Muscle of leg (tissue), 11 donors: Measurements from ENCODE around the gene MVB12B. TPM values are rescaled to one million over a fixed set of nuclear protein-coding genes. Genes with fewer than 3 reads are reported as not detected.

ENCODE experiments used
- DNase-seq: peaks from one replicate; pipeline ENCODE4 v3.0.0; 2013
- H3K27ac ChIP-seq: one replicate; pipeline ENCODE4 v1.5.1; 2013; ENCODE audit warnings: mild to moderate bottlenecking, low read length, control low read depth
- H3K27me3 ChIP-seq: one replicate; pipeline ENCODE4 v1.6.1; 2013; ENCODE audit warnings: low read length; ENCODE audit not compliant: control insufficient read depth, insufficient read depth
- H3K36me3 ChIP-seq: one replicate; pipeline ENCODE4 v1.6.1; 2013; ENCODE audit warnings: low read length; ENCODE audit not compliant: control insufficient read depth, insufficient read depth
- H3K4me1 ChIP-seq: one replicate; pipeline ENCODE4 v1.6.1; 2013; ENCODE audit warnings: low read length; ENCODE audit not compliant: control insufficient read depth, insufficient read depth
- H3K4me3 ChIP-seq: one replicate; pipeline ENCODE4 v1.5.1; 2013; ENCODE audit warnings: low read length, control low read depth
- H3K9me3 ChIP-seq: replicated peaks from 2 replicates; pipeline ENCODE4 v1.6.1; 2013; ENCODE audit warnings: low read depth, low read length; ENCODE audit not compliant: control insufficient read depth
- WGBS: methylation state at CpG from one replicate; pipeline ENCODE4 v1.1.5; 2013; ENCODE audit warnings: missing lambda C conversion rate; ENCODE audit not compliant: insufficient coverage; 5-methylcytosine and 5-hydroxymethylcytosine counted together
- polyA plus RNA-seq, 8 donors: library from polyadenylated mRNA; unstranded; fragments of 120-200 nt; gene quantifications; one replicate each; pipeline versions ENCODE4 v1.2.1 to v1.2.3, GENCODE V29; 2013; ENCODE audit warnings: inconsistent platforms in 1 of 8, low replicate concordance in 1 of 8; ENCODE audit not compliant: insufficient read length in 8 of 8, insufficient read depth in 1 of 8
- total RNA-seq: library from RNA; stranded (reverse); fragments of 120-200 nt; gene quantifications from one replicate; pipeline ENCODE4 v1.2.4, GENCODE V29; 2013

Gene MVB12B
- total and polyA plus RNA-seq, 9 donors: 11.3 to 16.7 (median 15.4) TPM

DNA sequence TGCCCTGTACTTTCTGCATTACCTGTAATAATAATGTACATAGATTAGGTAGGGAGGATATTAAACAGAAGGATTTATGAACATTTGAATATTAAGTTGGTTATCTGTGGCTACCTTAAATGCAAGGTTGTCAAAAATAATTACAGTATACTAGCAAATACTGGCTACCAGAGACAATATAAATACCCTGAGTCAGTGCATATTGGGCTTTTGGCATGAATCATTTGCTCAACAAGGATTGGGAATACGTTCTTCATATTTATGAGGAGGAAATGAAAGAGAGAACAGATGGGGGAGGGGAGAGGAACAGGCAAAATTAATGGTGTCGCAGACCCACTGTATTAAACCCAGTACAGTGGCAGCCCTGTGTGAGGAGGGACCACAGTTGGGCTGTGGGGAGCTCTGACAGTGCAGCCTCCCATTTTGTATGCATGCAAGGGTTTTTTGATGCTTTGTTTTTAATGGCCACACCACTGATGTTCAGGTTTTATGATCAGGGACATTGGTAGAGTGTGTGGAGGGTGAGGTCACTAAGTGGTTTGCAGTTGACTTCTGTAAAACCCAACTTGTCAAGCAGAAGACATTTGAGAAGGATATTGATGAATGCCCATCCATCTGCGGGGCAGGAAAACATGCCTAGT is 56.9 kb downstream of the MVB12B start:
- Histone ChIP-seq H3K27ac (no peak overlapping the region), H3K36me3 (peaks cover 22% of the 10 kb centered on the region), H3K9me3 (no peaks in the 10 kb centered on the region), H3K4me1 (peaks cover 9% of the 10 kb centered on the region), H3K27me3 (no peaks in the 10 kb centered on the region), H3K4me3 (no peak overlapping the region)
- no peak for DNase-seq
- WGBS: 65% methylated on average over 3 of the region's 3 CpGs

DNA sequence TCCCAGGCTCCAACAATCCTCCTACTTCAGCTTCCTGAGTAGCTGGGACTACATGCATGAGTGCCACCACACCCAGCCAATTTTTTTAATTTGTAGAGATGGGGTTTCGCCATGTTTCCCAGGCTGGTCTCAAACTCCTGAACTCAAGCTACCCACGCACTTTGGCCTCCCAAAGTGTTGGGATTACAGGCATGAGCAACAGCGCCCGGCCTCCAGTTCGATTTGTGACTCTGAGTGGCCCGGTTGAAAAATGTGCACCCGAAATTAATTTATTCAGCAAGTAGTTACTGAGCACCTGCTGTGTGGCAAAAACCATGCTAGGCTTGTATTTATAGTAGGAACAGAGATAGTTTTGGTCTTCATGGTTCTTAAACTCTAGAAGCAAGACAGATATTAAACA is 58.3 kb downstream of the MVB12B start:
- no peaks in the 10 kb centered on the region for H3K9me3 ChIP-seq
- no peak overlapping the region for H3K4me3 ChIP-seq
- H3K36me3 ChIP-seq: peaks cover 30% of the 10 kb centered on the region
- 97% methylated on average over 4 of the region's 7 CpGs for WGBS
- no peak overlapping the region for H3K27ac ChIP-seq
- no peak for DNase-seq
- no peaks in the 10 kb centered on the region for H3K27me3 ChIP-seq
- peaks cover 13% of the 10 kb centered on the region for H3K4me1 ChIP-seq

DNA sequence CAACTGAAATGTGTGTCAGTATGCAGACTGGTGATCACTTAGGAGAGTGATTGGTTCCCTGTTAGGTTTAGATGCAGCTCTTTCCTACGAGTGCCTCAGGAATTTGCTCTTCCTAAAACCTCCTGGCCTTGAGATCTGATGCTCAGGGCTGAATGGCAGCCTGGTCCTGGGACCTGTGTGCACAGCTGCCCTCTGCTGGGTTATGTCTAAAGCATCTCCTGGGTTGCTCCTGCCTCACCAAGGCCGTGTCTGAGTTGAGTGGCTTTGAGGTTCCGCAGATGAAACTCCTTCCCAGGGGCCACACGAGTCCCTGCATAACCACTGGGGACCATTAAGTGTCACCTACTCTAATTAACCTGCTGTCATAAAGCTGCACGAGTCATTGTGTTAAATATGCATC is 59.5 kb downstream of the MVB12B start:
- WGBS: 63% methylated on average over 2 of the region's 5 CpGs
- no peak overlapping the region for H3K27ac ChIP-seq

DNA sequence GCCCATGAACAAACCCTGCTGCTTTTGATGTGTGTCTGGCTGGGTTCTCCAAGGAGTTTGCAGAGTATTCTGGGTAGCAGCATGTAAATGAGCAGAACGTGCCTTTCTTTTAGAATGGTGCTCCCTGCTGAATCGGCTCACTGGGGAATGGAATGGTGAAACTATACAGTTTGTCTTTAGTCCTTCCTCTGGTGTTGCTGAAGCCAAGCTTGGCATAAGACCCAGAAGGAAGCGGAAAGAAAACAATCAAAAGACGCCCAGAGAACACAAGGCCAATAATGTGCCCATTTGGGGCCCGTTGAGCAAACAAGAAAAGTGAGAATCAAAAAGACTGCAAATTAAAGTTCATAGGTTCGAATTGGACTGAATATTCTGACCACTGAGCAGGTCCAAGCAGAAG is 60.1 kb downstream of the MVB12B start:
- Histone ChIP-seq H3K27ac (no peak overlapping the region), H3K9me3 (no peaks in the 10 kb centered on the region), H3K27me3 (no peaks in the 10 kb centered on the region), H3K4me1 (peaks cover 21% of the 10 kb centered on the region), H3K4me3 (no peak overlapping the region), H3K36me3 (peaks cover 28% of the 10 kb centered on the region)
- DNase-seq: no peak
- WGBS: 84% methylated on average over 6 of the region's 6 CpGs

More for the DNA sequence above, 59.5 kb downstream of the MVB12B start:
- DNase-seq: no peak
- Histone ChIP-seq H3K9me3 (no peaks in the 10 kb centered on the region), H3K27me3 (no peaks in the 10 kb centered on the region), H3K36me3 (peaks cover 21% of the 10 kb centered on the region), H3K4me3 (no peak overlapping the region), H3K4me1 (peaks cover 15% of the 10 kb centered on the region)

DNA sequence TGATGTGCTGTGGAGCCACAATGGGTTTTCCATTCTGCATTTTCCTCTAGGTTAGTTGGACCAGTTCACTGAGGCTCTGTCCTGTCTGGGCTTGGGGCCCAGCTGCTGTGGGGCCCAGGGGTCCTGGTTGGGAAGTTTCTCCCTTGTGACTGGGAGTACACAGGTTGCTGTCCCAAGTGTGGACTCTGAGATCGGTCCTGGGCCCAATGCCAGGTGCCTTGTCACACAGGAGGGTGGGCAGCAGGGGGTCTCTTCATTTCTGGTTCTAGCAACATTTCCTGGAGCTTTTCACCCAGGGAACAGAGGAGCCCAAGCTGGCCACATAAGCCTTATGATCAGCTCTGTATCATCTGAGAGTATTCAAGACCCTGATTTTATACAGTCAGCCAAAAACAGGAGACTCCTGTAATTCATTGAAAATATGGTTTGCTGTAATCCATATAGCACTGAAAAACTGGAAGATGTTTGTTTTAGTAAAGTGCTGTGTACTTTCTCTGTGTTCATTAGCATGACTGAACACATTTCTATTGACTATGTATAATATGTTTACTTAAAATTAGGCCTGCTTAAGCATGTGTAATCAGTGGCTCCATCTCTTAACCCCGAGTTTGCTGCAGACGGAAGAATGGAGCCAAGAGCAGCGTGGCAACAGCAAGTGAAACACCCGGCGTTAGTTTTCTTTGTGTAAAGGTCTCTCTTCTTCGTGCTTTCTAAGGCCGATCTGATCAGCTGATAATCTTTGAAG is 62.5 kb downstream of the MVB12B start:
- no peaks in the 10 kb centered on the region for H3K9me3 ChIP-seq
- H3K36me3 ChIP-seq: peaks cover 40% of the 10 kb centered on the region
- no peak for DNase-seq
- no peak overlapping the region for H3K4me3 ChIP-seq
- no peaks in the 10 kb centered on the region for H3K27me3 ChIP-seq
- H3K27ac ChIP-seq: peak overlapping the region; percentile 31
- peaks cover 36% of the 10 kb centered on the region for H3K4me1 ChIP-seq
- 78% methylated on average over 3 of the region's 8 CpGs for WGBS

DNA sequence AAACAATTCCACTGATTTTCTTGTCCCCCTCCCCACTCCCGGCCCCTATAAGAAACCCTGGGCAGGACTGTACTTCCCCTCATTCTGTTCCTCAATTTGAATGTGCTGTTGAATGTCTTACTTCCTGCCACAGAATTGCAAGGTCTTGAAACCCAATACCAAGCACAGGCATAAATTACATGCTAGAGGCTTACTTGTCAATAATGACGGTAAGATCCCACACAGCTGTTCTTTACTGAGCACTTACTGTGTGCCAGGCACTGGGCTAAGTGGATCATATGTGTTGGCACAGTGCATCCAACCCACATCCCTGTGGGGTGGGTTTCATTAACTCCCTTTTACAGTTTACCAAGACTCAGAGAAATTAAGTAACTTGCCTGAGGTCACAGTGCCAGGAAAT is 63.4 kb downstream of the MVB12B start:
- peaks cover 45% of the 10 kb centered on the region for H3K36me3 ChIP-seq
- WGBS: 71% methylated on average over 1 of the region's 2 CpGs
- peaks cover 36% of the 10 kb centered on the region for H3K4me1 ChIP-seq
- no peak for DNase-seq
- peak overlapping the region; percentile 15 for H3K27ac ChIP-seq
- no peaks in the 10 kb centered on the region for H3K9me3 ChIP-seq
- H3K4me3 ChIP-seq: no peak overlapping the region
- no peaks in the 10 kb centered on the region for H3K27me3 ChIP-seq

DNA sequence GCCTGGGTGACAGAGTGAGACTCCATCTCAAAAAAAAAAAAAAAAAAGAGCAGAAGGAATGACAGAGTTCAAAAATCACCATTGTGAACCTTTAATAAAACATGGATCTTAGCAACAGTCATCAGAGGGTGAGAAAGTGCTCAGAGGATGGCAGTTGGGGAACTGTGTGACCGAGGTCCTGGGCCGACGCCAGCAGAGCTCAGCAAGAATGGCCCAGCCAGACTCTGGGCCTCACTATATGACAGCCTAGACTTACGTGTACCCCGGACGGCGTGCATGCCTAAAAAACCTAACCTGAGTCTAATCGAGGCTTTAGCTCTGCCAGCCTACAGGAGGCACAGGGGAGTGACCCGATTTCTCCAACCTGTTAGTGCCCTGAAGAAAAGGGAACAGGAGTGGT is 64.3 kb downstream of the MVB12B start:
- Histone ChIP-seq H3K4me3 (no peak overlapping the region), H3K36me3 (peaks cover 54% of the 10 kb centered on the region), H3K27ac (no peak overlapping the region), H3K27me3 (no peaks in the 10 kb centered on the region), H3K4me1 (peaks cover 36% of the 10 kb centered on the region), H3K9me3 (no peaks in the 10 kb centered on the region)
- DNase-seq: no peak
- 89% methylated on average over 5 of the region's 9 CpGs for WGBS

DNA sequence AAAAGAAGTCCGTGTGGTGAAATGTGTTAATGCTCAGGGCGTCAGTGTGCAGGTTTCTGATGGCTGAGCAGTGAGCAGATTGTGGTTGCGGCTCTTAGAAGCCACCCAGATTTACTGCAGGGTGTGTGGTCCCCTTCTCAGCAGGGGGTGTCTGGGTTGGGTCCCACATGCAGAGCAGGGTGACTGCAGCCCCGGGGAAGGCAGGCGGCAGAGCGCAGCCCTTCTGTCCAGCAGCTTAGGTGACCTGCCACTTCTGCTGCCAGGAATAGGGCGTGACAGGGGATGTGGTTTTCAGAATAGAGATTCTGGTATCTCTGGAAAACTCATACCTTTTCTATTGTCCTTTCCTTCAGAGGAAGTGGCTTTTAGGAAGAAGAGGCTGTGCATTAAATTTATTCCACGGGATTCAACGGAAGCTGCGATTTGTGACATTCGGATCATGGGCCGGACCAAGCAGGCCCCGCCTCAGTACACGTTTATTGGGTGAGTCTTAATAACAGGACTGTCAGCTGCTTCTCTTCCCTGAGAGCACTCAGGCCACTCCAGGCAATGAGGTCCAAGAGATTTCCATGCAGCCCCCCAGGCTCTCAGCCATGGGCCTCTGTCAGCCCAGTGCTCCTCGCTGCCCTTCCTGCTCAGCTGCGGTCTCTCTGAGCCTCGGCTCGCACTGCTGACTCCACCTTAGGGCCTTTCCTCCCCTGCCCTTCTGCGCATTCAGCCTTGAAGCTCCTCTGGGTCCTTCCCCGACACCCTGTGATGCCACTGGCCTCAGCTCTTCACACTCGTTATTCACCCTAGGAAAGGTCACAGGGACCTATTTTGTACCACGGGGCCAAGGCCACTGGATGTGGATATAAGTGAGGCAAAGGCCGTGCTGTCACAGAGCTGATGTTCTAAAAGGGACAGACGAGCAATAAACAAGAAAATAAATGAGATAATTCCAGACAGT is 65.4 kb downstream of the MVB12B start:
- Histone ChIP-seq H3K27me3 (no peaks in the 10 kb centered on the region), H3K4me1 (peaks cover 36% of the 10 kb centered on the region), H3K27ac (peak overlapping the region; percentile 47), H3K4me3 (no peak overlapping the region), H3K36me3 (peaks cover 58% of the 10 kb centered on the region), H3K9me3 (no peaks in the 10 kb centered on the region)
- DNase-seq: no peak
- WGBS: 68% methylated on average over 16 of the region's 24 CpGs

DNA sequence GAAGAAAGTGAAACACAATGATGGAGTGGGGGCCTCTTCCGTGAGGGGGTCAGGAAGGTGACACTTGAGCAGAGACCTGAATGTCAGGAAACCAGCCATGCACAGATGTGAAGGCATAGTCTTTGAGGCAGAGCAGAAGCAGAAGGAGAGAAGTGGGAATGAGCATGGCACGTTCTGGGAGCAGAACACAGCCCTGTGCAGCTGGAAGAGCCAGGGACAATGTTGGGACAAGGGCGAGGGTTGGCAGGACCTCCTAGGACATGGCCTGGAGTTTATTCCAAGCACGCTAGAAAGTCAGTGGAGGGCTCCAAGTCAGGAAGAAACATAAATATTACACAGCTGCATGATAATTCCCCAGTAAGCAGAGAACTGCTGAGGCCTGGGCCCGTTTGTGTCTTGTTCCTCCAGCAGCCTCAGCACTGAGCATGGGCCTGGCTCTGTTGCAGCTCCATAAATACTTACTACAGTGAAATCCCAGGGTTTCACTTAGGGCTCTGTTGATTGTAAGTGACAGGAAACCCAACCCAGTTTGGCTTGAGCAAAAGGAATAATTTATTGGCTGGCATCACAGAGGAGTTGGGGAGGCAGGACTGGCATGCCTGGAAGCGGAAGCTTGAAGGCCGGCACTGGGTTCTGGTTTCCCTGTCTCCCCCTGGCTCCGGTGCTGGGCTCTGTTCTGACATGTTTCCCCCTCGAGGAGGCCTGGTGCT is 66.2 kb downstream of the MVB12B start:
- Histone ChIP-seq H3K4me3 (no peak overlapping the region), H3K4me1 (peaks cover 38% of the 10 kb centered on the region), H3K27me3 (no peaks in the 10 kb centered on the region), H3K9me3 (no peaks in the 10 kb centered on the region), H3K36me3 (peaks cover 58% of the 10 kb centered on the region), H3K27ac (peak overlapping the region; percentile 49)
- peak; percentile 67 for DNase-seq
- WGBS: 49% methylated on average over 8 of the region's 9 CpGs
